PC-9 (cell line): ENCODE data around the gene ARHGAP5. TPM values are rescaled to one million over a fixed set of nuclear protein-coding genes. Genes with fewer than 3 reads are reported as not detected.
A peak's percentile ranks its signal among the peaks of the same experiment; 100 is the strongest.

ENCODE experiments used
- BruUV-seq: library from RNA; stranded (reverse); fragments of 400-500 nt; replicated peaks from 2 replicates; lab custom pipeline; 2021; lab: Mats Ljungman, UMichigan
- CTCF ChIA-PET: fragments of 300-600 bp; sonication (Branson Sonifier 250); formaldehyde crosslinking; loops from one replicate; lab custom pipeline; 2022; ENCODE audit warnings: antibody characterized with exemption; lab: Charles Lee
- POLR2A ChIA-PET: fragments of 300-600 bp; sonication (Branson Sonifier 250); formaldehyde crosslinking; loops from one replicate; lab custom pipeline; 2022; ENCODE audit warnings: antibody characterized with exemption; ENCODE audit not compliant: unreplicated experiment; lab: Charles Lee
- DNase-seq, 2 experiments: peaks; one replicate each; pipeline versions ENCODE4 v3.0.0 to v3.0.0-alpha.2; 2015 to 2022; ENCODE audit warnings: mixed read lengths in 1 of 2
- H2AFZ ChIP-seq: fragments of 200-600 bp; sonication (generic); 2 replicates; pipeline ENCODE4 v1.8.1; 2017; ENCODE audit warnings: antibody characterized with exemption
- H3F3A ChIP-seq: fragments of 200-600 bp; sonication (generic); 2 replicates; pipeline ENCODE4 v1.8.1; 2017; ENCODE audit warnings: antibody characterized with exemption, mild to moderate bottlenecking, low read depth; ENCODE audit not compliant: insufficient read depth
- H3K27ac ChIP-seq: fragments of 200-600 bp; sonication (generic); 2 replicates; pipeline ENCODE4 v1.6.1; 2016; ENCODE audit warnings: mixed run types
- H3K27me3 ChIP-seq: fragments of 200-600 bp; sonication (generic); 2 replicates; pipeline ENCODE4 v1.6.1; 2016; ENCODE audit warnings: low read depth, mixed run types; ENCODE audit not compliant: insufficient read depth
- H3K36me3 ChIP-seq: fragments of 200-600 bp; sonication (generic); 2 replicates; pipeline ENCODE4 v1.6.1; 2016; ENCODE audit warnings: low read depth, mixed run types
- H3K4me1 ChIP-seq: fragments of 200-600 bp; sonication (generic); replicated peaks from 2 replicates; pipeline ENCODE4 v1.6.1; 2016; ENCODE audit warnings: mixed run types; ENCODE audit not compliant: insufficient read depth
- H3K4me2 ChIP-seq: fragments of 200-600 bp; sonication (generic); 2 replicates; pipeline ENCODE4 v1.6.1; 2017; ENCODE audit warnings: mixed run types
- H3K4me3 ChIP-seq: fragments of 200-600 bp; sonication (generic); 2 replicates; pipeline ENCODE4 v1.6.1; 2016; ENCODE audit warnings: mixed run types
- H3K79me2 ChIP-seq: fragments of 200-600 bp; sonication (generic); 2 replicates; pipeline ENCODE4 v1.6.1; 2017; ENCODE audit warnings: low read depth, mixed run types
- H3K9me2 ChIP-seq: fragments of 200-600 bp; sonication (generic); 2 replicates; pipeline ENCODE4 v1.8.1; 2017; ENCODE audit warnings: mild to moderate bottlenecking; ENCODE audit not compliant: insufficient read depth
- H3K9me3 ChIP-seq: fragments of 200-600 bp; sonication (generic); 2 replicates; pipeline ENCODE4 v1.8.1; 2016; ENCODE audit warnings: low read depth; ENCODE audit not compliant: insufficient read depth
- H4K20me1 ChIP-seq: fragments of 200-600 bp; sonication (generic); 2 replicates; pipeline ENCODE4 v1.8.1; 2017; ENCODE audit not compliant: insufficient read depth
- EZH2 ChIP-seq: fragments of 200-600 bp; sonication (generic); IDR thresholded peaks from 2 replicates; pipeline ENCODE4 v1.8.0; 2017; ENCODE audit warnings: antibody characterized with exemption, low read depth
- intact Hi-C: fragments of 100-400 bp; cut with micrococcal nuclease; formaldehyde crosslinking; loops from one replicate; pipeline ENCODE4 v1.10.0; 2022; ENCODE audit not compliant: unreplicated experiment
- total RNA-seq: library from RNA; stranded (reverse); gene quantifications from 2 replicates; pipeline ENCODE4 v1.2.3, GENCODE V29; 2021
- TF ChIP-seq, protein P1 (sequence below): fragments of 200-600 bp; sonication (generic); conservative IDR thresholded peaks from 2 replicates; pipeline ENCODE4 v1.6.1; 2017; ENCODE audit warnings: mixed run types, antibody characterized with exemption, mild to moderate bottlenecking, moderate library complexity

The ARHGAP5 gene
- total RNA-seq, 1 experiment from 2014 or later: 58.6 TPM

DNA sequence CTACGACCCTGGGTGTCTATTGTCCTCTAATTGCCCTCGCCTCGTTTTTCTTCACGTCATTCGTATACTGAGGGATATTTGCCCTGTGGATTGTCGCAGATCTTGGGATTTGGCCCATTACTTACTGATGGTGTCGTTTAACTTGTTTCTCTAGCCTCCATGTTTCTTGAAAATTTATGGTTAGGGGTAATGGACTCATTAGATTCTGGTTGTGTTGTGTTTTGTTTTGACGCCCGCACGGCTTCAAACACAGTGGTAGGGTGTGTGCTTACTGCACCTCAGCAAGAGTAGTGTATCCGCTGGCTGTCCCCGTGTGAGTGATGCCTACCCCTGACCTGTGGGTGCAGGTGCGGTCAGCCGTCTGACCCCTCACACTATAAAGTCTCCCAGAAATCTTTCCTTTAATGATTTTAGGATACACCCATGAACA, 126.8 kb downstream of the ARHGAP5 start:
- Histone ChIP-seq H3F3A (peaks cover 14% of the 10 kb centered on the region; the same call in 1 of the 2 replicates), H3K4me1 (peaks cover 13% of the 10 kb centered on the region; the same call in 1 of the 2 replicates), H3K4me3 (peak overlapping the region; percentile 88), H3K36me3 (no peaks in the 10 kb centered on the region), H3K27me3 (no peaks in the 10 kb centered on the region), H3K27ac (peak overlapping the region; percentile 86), H3K79me2 (no peaks in the 10 kb centered on the region), H2AFZ (peak overlapping the region; percentile 94), H4K20me1 (no peaks in the 10 kb centered on the region), H3K9me3 (no peaks in the 10 kb centered on the region), H3K9me2 (no peaks in the 10 kb centered on the region), H3K4me2 (peak overlapping the region; percentile 87)
- CTCF ChIA-PET: no interaction called here
- intact Hi-C loops: loop anchor here (1.0 to 2.0 kb wide), 2 partner anchors 48 to 131 kb away; no protein-coding TSS in a partner anchor
- POLR2A ChIA-PET: interaction anchor here (0.7 to 0.8 kb wide), 2 partner anchors 43 to 706 kb away, joined by 3 to 6 read pairs; no protein-coding TSS in a partner anchor
- DNase-seq: no peak
- BruUV-seq: TSS peak; percentile 56
- TF ChIP-seq EZH2: no peak
- TF ChIP-seq, protein P1, sequence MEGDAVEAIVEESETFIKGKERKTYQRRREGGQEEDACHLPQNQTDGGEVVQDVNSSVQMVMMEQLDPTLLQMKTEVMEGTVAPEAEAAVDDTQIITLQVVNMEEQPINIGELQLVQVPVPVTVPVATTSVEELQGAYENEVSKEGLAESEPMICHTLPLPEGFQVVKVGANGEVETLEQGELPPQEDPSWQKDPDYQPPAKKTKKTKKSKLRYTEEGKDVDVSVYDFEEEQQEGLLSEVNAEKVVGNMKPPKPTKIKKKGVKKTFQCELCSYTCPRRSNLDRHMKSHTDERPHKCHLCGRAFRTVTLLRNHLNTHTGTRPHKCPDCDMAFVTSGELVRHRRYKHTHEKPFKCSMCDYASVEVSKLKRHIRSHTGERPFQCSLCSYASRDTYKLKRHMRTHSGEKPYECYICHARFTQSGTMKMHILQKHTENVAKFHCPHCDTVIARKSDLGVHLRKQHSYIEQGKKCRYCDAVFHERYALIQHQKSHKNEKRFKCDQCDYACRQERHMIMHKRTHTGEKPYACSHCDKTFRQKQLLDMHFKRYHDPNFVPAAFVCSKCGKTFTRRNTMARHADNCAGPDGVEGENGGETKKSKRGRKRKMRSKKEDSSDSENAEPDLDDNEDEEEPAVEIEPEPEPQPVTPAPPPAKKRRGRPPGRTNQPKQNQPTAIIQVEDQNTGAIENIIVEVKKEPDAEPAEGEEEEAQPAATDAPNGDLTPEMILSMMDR: no peak

DNA sequence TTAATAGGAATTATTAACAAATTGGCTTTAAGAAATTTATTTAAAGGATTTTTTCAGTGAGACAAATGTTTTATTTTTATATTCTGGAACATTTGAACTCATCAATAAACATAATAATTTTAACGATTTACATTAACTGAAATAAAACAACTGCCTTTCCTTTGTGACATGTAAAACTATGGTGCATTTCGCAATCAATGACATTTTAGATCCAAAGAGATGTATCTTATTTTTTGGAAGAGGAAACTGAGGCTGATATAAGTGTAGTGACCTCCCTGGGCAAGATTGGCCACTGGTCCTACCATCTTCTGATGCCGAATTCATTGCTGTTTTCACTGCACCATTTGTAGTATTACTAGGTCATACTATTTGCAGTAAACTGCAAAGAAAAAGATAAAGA, 128.4 kb downstream of the ARHGAP5 start:
- Histone ChIP-seq H3K36me3 (no peaks in the 10 kb centered on the region), H3K4me3 (no peak overlapping the region), H3F3A (peaks cover 14% of the 10 kb centered on the region; the same call in 1 of the 2 replicates), H3K27ac (no peak overlapping the region), H3K9me2 (no peaks in the 10 kb centered on the region), H2AFZ (no peak overlapping the region), H3K79me2 (no peaks in the 10 kb centered on the region), H4K20me1 (no peaks in the 10 kb centered on the region), H3K27me3 (no peaks in the 10 kb centered on the region), H3K4me2 (no peak overlapping the region), H3K9me3 (no peaks in the 10 kb centered on the region), H3K4me1 (peaks cover 13% of the 10 kb centered on the region; the same call in 1 of the 2 replicates)
- ChIA-PET CTCF (no interaction called here), POLR2A (no interaction called here)
- intact Hi-C loops: no loop called here
- DNase-seq: no peak
- TF ChIP-seq, protein P1: no peak
- no peak for TF ChIP-seq EZH2
- no TSS peak for BruUV-seq

DNA sequence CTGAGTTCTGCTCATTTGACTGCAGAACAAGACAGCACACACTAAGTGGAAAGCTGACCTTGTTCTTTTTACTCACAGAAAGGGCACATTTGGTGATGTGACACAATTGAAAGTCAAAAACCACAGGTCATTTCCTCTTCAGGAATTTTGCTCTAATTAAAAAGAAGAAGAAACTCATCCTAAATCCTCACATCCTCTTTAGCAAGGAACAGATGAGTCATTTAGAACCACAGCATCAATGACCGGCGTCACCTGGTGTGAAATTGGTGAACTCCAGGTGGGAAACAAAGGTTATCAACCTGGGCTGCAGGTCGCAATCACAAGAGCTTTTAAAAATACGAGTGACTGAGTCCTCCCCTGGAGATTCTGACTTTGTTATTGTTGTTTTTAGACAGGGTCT, 128.9 kb downstream of the ARHGAP5 start:
- Histone ChIP-seq H3K9me2 (no peaks in the 10 kb centered on the region), H3K9me3 (no peaks in the 10 kb centered on the region), H3K4me3 (no peak overlapping the region), H3K36me3 (no peaks in the 10 kb centered on the region), H3K27me3 (no peaks in the 10 kb centered on the region), H3K79me2 (no peaks in the 10 kb centered on the region), H3K4me2 (no peak overlapping the region), H2AFZ (no peak overlapping the region), H3F3A (peaks cover 10% of the 10 kb centered on the region; the same call in 1 of the 2 replicates), H4K20me1 (no peaks in the 10 kb centered on the region), H3K27ac (no peak overlapping the region), H3K4me1 (peaks cover 13% of the 10 kb centered on the region; the same call in 1 of the 2 replicates)
- no peak for DNase-seq
- no TSS peak for BruUV-seq
- CTCF ChIA-PET: no interaction called here
- intact Hi-C loops: no loop called here
- no peak for TF ChIP-seq EZH2
- TF ChIP-seq, protein P1: no peak
- POLR2A ChIA-PET: no interaction called here
